Subcutaneous abdominal adipose tissue (tissue), 5 donors: ENCODE results near the gene SARS2.

Experiments used
- H3K27ac ChIP-seq: one replicate; pipeline ENCODE4 v1.7.0; 2013; ENCODE audit warnings: low read depth, mild to moderate bottlenecking, inconsistent platforms, low read length, moderate library complexity
- H3K27me3 ChIP-seq, 5 donors: one replicate each; pipeline ENCODE4 v1.7.0; 2013; ENCODE audit warnings: low read length in 5 of 5, inconsistent platforms in 1 of 5; ENCODE audit not compliant: control insufficient read depth in 5 of 5, insufficient read depth in 4 of 5
- H3K36me3 ChIP-seq, 5 donors: one replicate each; pipeline ENCODE4 v1.7.0; 2013; ENCODE audit warnings: low read length in 5 of 5; ENCODE audit not compliant: control insufficient read depth in 5 of 5, insufficient read depth in 5 of 5
- H3K4me1 ChIP-seq, 5 donors: one replicate each; pipeline ENCODE4 v1.7.0; 2013; ENCODE audit warnings: low read length in 5 of 5, mild to moderate bottlenecking in 3 of 5, moderate library complexity in 1 of 5; ENCODE audit not compliant: control insufficient read depth in 5 of 5, insufficient read depth in 5 of 5
- H3K4me3 ChIP-seq, 5 donors: one replicate each; pipeline ENCODE4 v1.7.0; 2013; ENCODE audit warnings: low read length in 5 of 5, low read depth in 1 of 5
- H3K9ac ChIP-seq, 5 donors: one replicate each; pipeline ENCODE4 v1.7.0; 2013; ENCODE audit warnings: low read length in 5 of 5, mild to moderate bottlenecking in 4 of 5, moderate library complexity in 3 of 5
- H3K9me3 ChIP-seq, 5 donors: one replicate each; pipeline ENCODE4 v1.7.0; 2013; ENCODE audit warnings: low read length in 5 of 5; ENCODE audit not compliant: control insufficient read depth in 5 of 5
- donor health status: healthy.
- donor health status: healthy.
- donor health status: healthy.
- donor health status: healthy.
- donor health status: healthy.

The SARS2 gene

GRCh38 chr19:38919837-38920601 lies 10.5 kb downstream of the SARS2 start:
- H3K4me3 ChIP-seq: no peak overlapping the region
- no peaks in the 10 kb centered on the region for H3K27me3 ChIP-seq
- H3K9ac ChIP-seq: no peak overlapping the region
- no peaks in the 10 kb centered on the region for H3K9me3 ChIP-seq
- no peak overlapping the region for H3K27ac ChIP-seq
- H3K4me1 ChIP-seq: no peaks in the 10 kb centered on the region
- H3K36me3 ChIP-seq: peaks cover 0 to 38% (median 25%) of the 10 kb centered on the region in 5 donors

- H3K9ac ChIP-seq: no peak overlapping the region
- H3K27me3 ChIP-seq: no peaks in the 10 kb centered on the region
- H3K4me1 ChIP-seq: no peaks in the 10 kb centered on the region
- peaks cover 0 to 28% (median 15%) of the 10 kb centered on the region in 5 donors for H3K36me3 ChIP-seq
- no peaks in the 10 kb centered on the region for H3K9me3 ChIP-seq
- H3K27ac ChIP-seq: no peak overlapping the region
- no peak overlapping the region for H3K4me3 ChIP-seq
Measured at GRCh38 chr19:38918526-38918925, 12.0 kb downstream of the SARS2 start.

- no peak overlapping the region for H3K9ac ChIP-seq
Measured at GRCh38 chr19:38917921-38918491, 12.6 kb downstream of the SARS2 start.

GRCh38 chr19:38917516-38917915 lies 13.0 kb downstream of the SARS2 start:
- H3K27ac ChIP-seq: no peak overlapping the region
- H3K4me3 ChIP-seq: no peak overlapping the region
- H3K4me1 ChIP-seq: no peaks in the 10 kb centered on the region
- peaks cover 0 to 2% (median 0%) of the 10 kb centered on the region in 5 donors for H3K27me3 ChIP-seq
- no peak overlapping the region for H3K9ac ChIP-seq
- H3K36me3 ChIP-seq: peaks cover 0 to 26% (median 15%) of the 10 kb centered on the region in 5 donors
- H3K9me3 ChIP-seq: no peaks in the 10 kb centered on the region

More at GRCh38 chr19:38917921-38918491, 12.6 kb downstream of the SARS2 start:
- Histone ChIP-seq H3K36me3 (peaks cover 0 to 28% (median 15%) of the 10 kb centered on the region in 5 donors), H3K27ac (no peak overlapping the region), H3K4me3 (no peak overlapping the region), H3K4me1 (no peaks in the 10 kb centered on the region), H3K9me3 (no peaks in the 10 kb centered on the region), H3K27me3 (no peaks in the 10 kb centered on the region)

GRCh38 chr19:38915329-38916321 lies 14.9 kb downstream of the SARS2 start:
- peaks cover 0 to 12% (median 5%) of the 10 kb centered on the region in 5 donors for H3K36me3 ChIP-seq
- H3K4me1 ChIP-seq: no peaks in the 10 kb centered on the region
- H3K9ac ChIP-seq: no peak overlapping the region
- H3K4me3 ChIP-seq: no peak overlapping the region
- H3K9me3 ChIP-seq: no peaks in the 10 kb centered on the region
- H3K27ac ChIP-seq: no peak overlapping the region
- H3K27me3 ChIP-seq: peaks cover 6 to 15% (median 9%) of the 10 kb centered on the region in 5 donors

- no peak overlapping the region for H3K4me3 ChIP-seq
- H3K27me3 ChIP-seq: peaks cover 6 to 15% (median 9%) of the 10 kb centered on the region in 5 donors
- H3K9me3 ChIP-seq: no peaks in the 10 kb centered on the region
- peaks cover 0 to 15% (median 9%) of the 10 kb centered on the region in 5 donors for H3K36me3 ChIP-seq
- H3K27ac ChIP-seq: no peak overlapping the region
- H3K9ac ChIP-seq: no peak overlapping the region
- H3K4me1 ChIP-seq: no peaks in the 10 kb centered on the region
Measured at GRCh38 chr19:38913958-38914357, 16.6 kb downstream of the SARS2 start.

GRCh38 chr19:38912600-38913514 lies 17.7 kb downstream of the SARS2 start:
- H3K36me3 ChIP-seq: peaks cover 0 to 24% (median 14%) of the 10 kb centered on the region in 5 donors
- H3K27ac ChIP-seq: no peak overlapping the region
- H3K27me3 ChIP-seq: peaks cover 6 to 15% (median 9%) of the 10 kb centered on the region in 5 donors
- H3K9me3 ChIP-seq: no peaks in the 10 kb centered on the region
- no peak overlapping the region for H3K4me3 ChIP-seq
- no peaks in the 10 kb centered on the region for H3K4me1 ChIP-seq
- no peak overlapping the region for H3K9ac ChIP-seq

GRCh38 chr19:38911388-38912001 lies 19.1 kb downstream of the SARS2 start:
- no peak overlapping the region for H3K4me3 ChIP-seq
- H3K27ac ChIP-seq: no peak overlapping the region
- H3K27me3 ChIP-seq: peaks cover 6 to 15% (median 9%) of the 10 kb centered on the region in 5 donors
- no peak overlapping the region for H3K9ac ChIP-seq
- H3K9me3 ChIP-seq: no peaks in the 10 kb centered on the region
- H3K36me3 ChIP-seq: peaks cover 0 to 37% (median 23%) of the 10 kb centered on the region in 5 donors
- H3K4me1 ChIP-seq: no peaks in the 10 kb centered on the region

- no peak overlapping the region for H3K9ac ChIP-seq
- no peak overlapping the region for H3K4me3 ChIP-seq
- H3K4me1 ChIP-seq: no peaks in the 10 kb centered on the region
- H3K9me3 ChIP-seq: no peaks in the 10 kb centered on the region
- H3K27ac ChIP-seq: no peak overlapping the region
- peaks cover 6 to 15% (median 9%) of the 10 kb centered on the region in 5 donors for H3K27me3 ChIP-seq
- H3K36me3 ChIP-seq: peaks cover 0 to 39% (median 27%) of the 10 kb centered on the region in 5 donors
Measured at GRCh38 chr19:38910488-38910887, 20.1 kb downstream of the SARS2 start.
